HG03045 (cell line): ENCODE data around the gene HTD2.

Experiments
- ATAC-seq: cut with Tn5 transposase; IDR thresholded peaks from one replicate; pipeline ENCODE4 v1.9.1; 2021; ENCODE audit warnings: mild to moderate bottlenecking, moderate library complexity; ENCODE audit not compliant: unreplicated experiment

Gene HTD2

GRCh38 chr3:58355179-58355578 is 48.9 kb downstream of the HTD2 start:
- peak; percentile 67 for ATAC-seq

- no peak for ATAC-seq
Measured at GRCh38 chr3:58356054-58356453, 49.7 kb downstream of the HTD2 start.

- no peak for ATAC-seq
Measured at GRCh38 chr3:58357402-58357801, 51.1 kb downstream of the HTD2 start.

GRCh38 chr3:58358092-58358491 is 51.8 kb downstream of the HTD2 start:
- no peak for ATAC-seq

GRCh38 chr3:58358808-58359207 is 52.5 kb downstream of the HTD2 start:
- no peak for ATAC-seq

GRCh38 chr3:58359621-58360020 is 53.3 kb downstream of the HTD2 start:
- no peak for ATAC-seq

- no peak for ATAC-seq
Measured at GRCh38 chr3:58361866-58362265, 55.5 kb downstream of the HTD2 start.

- no peak for ATAC-seq
Measured at GRCh38 chr3:58366699-58367098, 60.4 kb downstream of the HTD2 start.

GRCh38 chr3:58369038-58369437 is 62.7 kb downstream of the HTD2 start:
- no peak for ATAC-seq
